ENCODE measurements around the gene MAGI2. TPM values are rescaled to one million over a fixed set of nuclear protein-coding genes. Genes with fewer than 3 reads are reported as not detected.
"Not testable (repeated sequence)": the region's sequence is repeated elsewhere in the genome, so short reads cannot be mapped to it uniquely, and the experiment has no call there.

The MAGI2 gene
- total RNA-seq, 1 donor from 2014 or later = 136 TPM

GRCh38 chr7:78011642-78012041, 1441.8 kb downstream of the MAGI2 start:
- no peak for FAIRE-seq
- no peak for DNase-seq (ENCODE audit: low spot score in 2 of 2)

GRCh38 chr7:78007231-78007630, 1446.2 kb downstream of the MAGI2 start:
- no peak for DNase-seq (ENCODE audit: low spot score in 2 of 2)
- FAIRE-seq = no peak

- no peak for DNase-seq (ENCODE audit: low spot score in 2 of 2)
- no peak for FAIRE-seq
Measured at GRCh38 chr7:78006063-78006755, 1447.3 kb downstream of the MAGI2 start.

DNA sequence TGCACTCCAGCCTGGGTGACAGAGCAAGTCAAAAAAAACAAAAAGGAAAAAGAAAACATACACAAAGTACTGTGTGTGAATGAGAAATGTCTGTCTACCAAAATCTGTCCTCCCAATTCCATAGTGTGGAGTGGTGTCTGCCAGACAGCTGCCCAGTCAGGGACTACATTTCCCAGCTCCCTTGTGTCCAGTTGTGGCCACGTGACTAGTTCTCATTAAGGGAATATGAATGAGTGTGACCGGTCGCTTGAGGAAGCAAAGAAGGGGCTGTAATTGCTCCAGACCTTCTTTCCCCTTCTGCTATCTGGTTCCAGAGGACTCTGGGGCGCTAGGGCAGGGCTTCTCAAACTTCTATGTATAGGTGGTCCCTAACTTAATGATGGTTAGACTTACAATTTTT, 1450.8 kb downstream of the MAGI2 start:
- no peak for FAIRE-seq
- DNase-seq (ENCODE audit: low spot score in 2 of 2) = no peak

- no peak for DNase-seq (ENCODE audit: low spot score in 2 of 2)
- FAIRE-seq = no peak
Measured at GRCh38 chr7:78002021-78002420, 1451.4 kb downstream of the MAGI2 start.

- DNase-seq (ENCODE audit: low spot score in 2 of 2); FAIRE-seq: not testable (repeated sequence)
Measured at GRCh38 chr7:77999168-77999567, 1454.3 kb downstream of the MAGI2 start.

- FAIRE-seq = no peak
- DNase-seq (ENCODE audit: low spot score in 2 of 2) = no peak
Measured at GRCh38 chr7:77995717-77996116, 1457.8 kb downstream of the MAGI2 start.

GRCh38 chr7:77993838-77994237, 1459.6 kb downstream of the MAGI2 start:
- FAIRE-seq = no peak
- no peak for DNase-seq (ENCODE audit: low spot score in 2 of 2)

- DNase-seq (ENCODE audit: low spot score in 2 of 2) (no peak), FAIRE-seq (no peak)
Measured at GRCh38 chr7:77991656-77992055, 1461.8 kb downstream of the MAGI2 start.

GRCh38 chr7:77989981-77990566, 1463.4 kb downstream of the MAGI2 start:
- DNase-seq (ENCODE audit: low spot score in 2 of 2) (no peak), FAIRE-seq (no peak)

DNA sequence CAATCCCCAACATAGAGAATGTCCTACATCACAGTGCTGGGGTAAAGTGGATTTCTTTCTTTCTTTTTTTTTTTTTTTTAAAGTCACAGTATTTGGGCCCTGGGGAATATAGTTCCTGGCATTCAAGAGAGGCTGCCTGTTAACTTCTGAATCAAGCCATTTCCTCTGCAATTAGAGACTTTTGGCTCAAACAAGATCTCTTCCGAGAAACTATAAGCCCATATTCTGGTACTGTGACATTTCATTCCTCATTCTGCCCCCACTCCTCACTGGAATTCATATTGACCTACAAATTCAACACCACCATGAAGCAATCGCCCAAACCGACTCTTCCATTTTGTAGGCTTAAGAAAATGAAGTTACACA, 1467.5 kb downstream of the MAGI2 start:
- FAIRE-seq (no peak), DNase-seq (ENCODE audit: low spot score in 2 of 2) (no peak)

DNA sequence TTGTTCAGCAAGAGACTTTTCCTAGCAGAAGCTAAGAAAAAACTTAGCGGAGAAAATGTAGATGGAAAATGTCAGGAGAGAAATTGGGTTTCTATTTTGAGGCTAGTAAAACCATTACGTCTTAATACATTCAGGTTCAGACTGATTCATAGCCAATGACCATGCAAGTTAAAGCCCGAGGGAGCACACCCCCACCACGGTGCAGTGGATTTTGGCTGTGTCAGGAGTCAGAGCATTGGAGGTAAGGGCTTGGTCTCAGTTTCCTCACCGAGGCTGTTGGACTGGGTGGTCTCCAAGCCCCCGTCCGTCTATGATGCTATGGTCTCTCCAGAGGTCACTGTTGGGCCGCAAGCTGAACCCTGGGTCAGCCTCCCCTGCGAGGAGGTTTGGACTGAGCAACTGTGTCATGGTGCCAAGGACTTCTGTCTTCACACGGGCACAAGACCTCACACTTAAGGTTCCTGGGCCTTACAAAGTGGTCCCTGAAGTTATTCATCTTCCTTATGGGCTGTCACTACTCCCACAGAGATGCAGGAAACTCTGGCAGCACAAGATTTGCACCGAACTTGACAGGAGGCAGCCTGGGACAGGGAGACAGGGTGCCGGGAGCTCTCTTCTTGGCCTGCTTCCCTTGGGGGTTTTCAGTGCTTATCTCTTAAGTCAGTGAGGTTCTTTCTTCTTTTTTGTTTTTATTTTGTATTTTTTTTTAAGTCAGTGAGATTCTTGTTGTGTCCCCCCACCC, 1468.1 kb downstream of the MAGI2 start:
- DNase-seq (ENCODE audit: low spot score in 2 of 2) (no peak), FAIRE-seq (no peak)

GRCh38 chr7:77983973-77984372, 1469.5 kb downstream of the MAGI2 start:
- no peak for FAIRE-seq
- DNase-seq (ENCODE audit: low spot score in 2 of 2) = no peak

GRCh38 chr7:77982926-77983550, 1470.4 kb downstream of the MAGI2 start:
- FAIRE-seq (no peak), DNase-seq (ENCODE audit: low spot score in 2 of 2) (no peak)

- DNase-seq (ENCODE audit: low spot score in 2 of 2) (no peak), FAIRE-seq (no peak)
Measured at GRCh38 chr7:77980087-77980713, 1473.3 kb downstream of the MAGI2 start.

- no peak for DNase-seq (ENCODE audit: low spot score in 2 of 2)
- FAIRE-seq = no peak
Measured at GRCh38 chr7:77979219-77979618, 1474.2 kb downstream of the MAGI2 start.

- FAIRE-seq = no peak
- DNase-seq (ENCODE audit: low spot score in 2 of 2) = no peak
Measured at GRCh38 chr7:77975672-77976480, 1477.6 kb downstream of the MAGI2 start.

DNA sequence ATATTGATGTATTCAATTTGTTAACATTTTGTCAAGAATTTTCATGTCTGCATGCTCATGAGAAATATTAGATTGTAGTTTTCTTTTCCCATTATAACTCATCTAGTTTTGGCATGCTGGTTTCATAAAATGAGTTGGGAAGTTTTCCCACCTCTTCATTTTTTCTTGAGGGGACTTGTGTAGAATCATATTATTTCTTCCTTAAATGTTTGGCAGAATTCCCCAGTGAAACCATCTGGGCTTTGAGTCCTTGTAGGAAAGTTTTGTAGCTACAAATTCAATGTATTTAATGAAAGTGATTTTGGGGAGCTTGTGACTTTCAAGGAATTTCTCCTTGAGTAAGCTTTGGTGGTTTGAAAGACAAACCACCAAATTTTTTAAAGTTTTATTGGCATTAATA, 1481.7 kb downstream of the MAGI2 start:
- FAIRE-seq (no peak), DNase-seq (ENCODE audit: low spot score in 2 of 2) (no peak)

GRCh38 chr7:77967429-77967828, 1486.0 kb downstream of the MAGI2 start:
- DNase-seq (ENCODE audit: low spot score in 2 of 2) (no peak), FAIRE-seq (no peak)

All from frontal cortex (tissue), 4 donors.